ENCODE data around the gene TMEM26.

TMEM26 gene

DNA sequence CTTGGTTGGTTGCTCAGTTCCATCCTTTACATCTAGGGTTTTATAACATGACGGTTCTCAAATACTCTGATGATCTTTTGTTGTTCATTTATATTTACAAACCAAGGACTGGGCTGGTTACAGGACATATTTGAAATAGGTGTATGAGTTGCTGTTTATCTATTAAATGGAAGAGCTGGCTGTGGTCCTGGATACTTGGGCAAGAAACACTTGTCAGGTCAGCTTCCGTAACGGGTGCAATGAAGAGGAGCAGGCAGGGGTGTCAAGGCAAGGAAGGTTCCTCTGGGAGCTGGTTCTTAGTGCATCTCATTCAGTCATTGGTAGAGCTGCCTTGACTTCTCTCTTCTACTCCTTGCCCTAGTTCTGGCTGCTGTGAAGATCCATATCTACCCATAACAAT, 4.8 kb upstream of the TMEM26 start:
- DNase-seq (ENCODE audit: low read depth): no peak

DNA sequence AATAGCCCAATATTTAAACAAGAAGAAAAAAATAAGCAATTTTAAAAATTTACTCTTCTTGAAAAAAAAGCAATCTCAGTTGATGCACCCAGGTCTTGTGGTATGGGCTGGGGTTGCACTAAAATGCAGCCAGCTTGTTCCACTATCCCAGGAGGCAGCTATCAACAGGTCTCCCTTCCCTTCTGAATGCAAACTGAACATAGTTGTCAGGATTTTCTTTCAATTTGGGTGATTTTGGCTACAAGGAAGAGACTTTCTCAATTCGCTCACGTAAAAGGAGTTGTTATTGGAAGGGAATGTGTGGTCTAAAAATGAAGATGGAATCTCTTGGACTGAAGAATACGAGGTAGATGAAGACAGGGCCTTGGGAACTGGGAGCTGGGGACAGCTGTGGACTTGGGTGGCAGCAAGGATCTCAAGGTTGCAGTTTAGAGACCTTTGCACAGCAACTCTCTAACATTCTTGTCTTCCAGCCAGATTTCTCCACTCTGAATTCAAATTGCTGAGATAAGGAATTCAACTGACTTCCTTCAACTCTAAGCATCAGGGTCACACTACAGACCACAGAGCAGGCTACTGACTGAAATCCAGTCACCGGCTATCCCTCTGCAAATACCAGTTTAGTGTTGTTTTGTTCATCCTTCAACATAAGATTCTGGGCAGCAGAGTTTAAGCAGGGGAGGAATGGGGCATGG, 3.1 kb upstream of the TMEM26 start:
- no peak for DNase-seq (ENCODE audit: low read depth)

DNA sequence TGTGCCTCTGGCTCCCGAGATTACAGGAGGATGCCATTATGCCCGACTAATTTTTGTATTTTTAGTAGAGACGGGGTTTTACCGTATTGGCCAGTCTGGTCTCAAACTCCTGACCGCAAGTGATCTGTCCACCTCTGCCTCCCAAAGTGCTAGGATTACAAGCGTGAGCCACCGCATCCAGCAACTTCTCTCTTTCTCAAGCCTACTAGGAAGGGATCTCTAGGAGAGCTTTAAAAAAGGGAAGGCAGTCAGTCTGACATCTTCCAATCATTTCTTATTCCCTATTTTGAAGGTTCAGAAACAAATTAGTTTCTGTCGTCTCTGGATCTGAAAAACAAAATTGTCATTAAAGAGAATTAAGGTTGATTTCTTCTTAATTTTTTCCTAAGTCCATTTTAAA, 2.5 kb upstream of the TMEM26 start:
- no peak for DNase-seq (ENCODE audit: low read depth)

DNA sequence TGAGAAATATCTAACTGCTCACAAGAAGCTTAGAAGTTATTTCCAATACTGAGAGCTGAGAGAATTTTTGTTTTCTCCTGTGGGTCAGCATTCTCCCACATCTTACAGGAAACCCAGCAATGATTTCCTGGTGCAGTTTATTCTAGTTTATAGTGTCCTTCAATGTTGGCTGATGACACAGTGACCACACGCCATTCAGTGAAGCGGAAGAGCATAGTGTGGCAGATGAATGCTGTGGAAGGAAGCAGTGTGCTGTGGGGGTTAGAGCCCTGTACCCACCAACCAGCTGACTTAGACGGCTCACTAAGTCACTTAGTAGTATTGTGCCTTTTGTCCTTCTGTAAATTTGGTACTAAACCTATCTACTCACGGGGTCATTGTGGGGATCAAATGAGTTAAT, 1.4 kb upstream of the TMEM26 start:
- DNase-seq (ENCODE audit: low read depth): no peak

DNA sequence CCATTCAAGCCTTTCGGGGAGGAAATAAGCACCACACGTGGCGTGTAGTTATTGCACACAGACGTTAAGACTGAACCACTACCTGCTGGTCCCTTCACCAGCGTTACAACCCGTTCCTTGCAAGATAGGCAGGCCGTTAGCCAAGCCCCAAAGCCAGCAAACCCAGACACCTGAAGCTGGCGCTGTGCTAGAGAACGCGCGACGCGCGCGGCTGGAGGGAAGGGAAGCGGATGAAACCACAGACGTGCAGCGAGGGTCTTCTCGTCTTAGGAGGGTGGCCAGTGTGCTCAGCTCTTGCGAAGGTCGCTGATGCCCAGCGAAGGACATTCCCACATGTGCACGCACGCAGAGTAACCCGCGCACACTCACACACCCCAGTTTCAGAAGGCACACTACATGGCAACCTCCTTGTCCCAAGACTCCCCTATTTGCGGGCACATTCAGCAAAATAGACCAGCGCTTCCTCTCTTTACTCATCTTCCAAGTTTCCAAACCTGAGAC, 980 bp downstream of the TMEM26 start:
- no peak for DNase-seq (ENCODE audit: low read depth)

DNA sequence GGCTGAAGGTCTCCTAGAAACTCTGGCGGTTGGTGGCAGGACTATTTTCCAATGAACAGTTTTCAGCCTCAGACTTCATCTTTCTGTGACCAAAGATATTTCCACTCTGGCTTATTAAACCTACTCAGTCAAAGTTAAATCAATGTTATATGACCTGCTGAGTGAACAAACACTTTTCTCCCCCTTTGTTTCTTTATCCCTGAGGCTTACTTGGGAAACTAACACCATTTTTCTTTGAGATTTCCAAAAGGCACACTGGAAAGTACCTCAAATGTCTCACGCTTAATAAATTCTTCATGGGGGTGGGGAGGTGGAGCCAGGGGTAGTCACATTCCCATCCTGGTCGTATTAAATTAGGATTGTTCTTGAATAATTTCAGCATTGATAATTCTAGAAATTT, 1.8 kb downstream of the TMEM26 start:
- no peak for DNase-seq (ENCODE audit: low read depth)

DNA sequence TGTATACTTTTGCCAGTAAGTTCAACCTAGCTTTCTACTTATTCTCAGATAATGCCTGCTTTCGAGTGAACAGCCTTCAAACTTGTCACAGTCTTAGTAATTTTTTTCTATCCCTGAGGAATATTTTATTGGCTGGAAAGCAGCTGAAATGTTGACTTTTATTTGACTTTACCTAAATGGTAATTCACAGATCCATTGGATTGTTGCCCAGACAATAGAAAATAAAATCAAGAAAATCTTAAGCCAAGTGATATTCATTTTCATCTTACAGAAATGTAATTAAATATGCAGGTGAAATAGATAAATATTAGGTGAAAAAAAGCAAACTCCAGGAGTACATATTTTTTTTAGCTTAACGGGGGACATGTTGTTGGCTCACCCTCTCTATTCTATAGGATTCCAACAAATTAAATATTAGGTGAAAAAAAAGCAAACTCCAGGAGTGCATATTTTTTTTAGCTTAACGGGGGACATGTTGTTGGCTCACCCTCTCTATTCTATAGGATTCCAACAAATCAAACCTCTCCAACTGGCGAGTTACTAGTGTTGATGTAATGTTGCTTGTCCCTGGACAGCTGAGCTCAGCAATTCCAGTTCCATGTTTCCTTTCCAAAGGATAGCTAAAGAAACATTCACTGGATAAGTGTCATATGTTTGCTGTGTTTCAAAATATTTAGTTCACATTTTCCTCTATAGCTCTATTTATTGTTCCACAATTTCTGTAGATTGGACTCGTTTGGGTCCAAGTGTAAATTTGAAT, 4.2 kb downstream of the TMEM26 start:
- DNase-seq (ENCODE audit: low read depth): no peak

DNA sequence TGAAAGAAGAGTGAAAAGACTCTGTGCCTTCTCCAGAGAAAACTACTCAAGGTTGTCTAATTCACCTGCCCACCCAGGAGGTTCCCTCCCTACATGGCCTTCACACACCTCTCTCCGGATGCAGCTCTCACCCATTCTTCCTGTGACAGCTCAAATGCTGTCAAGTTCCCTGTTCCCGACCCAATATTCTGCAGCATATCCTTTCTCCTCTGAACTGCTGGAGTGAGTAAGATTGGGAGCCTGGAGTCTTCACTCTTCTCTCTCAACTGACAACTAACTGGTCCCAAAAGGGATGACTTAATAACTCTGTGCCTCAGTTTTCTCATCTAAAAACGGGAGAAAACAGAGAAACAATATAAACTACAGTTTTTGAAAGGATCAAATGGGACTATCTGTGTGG, 5.1 kb downstream of the TMEM26 start:
- DNase-seq (ENCODE audit: low read depth): no peak

DNA sequence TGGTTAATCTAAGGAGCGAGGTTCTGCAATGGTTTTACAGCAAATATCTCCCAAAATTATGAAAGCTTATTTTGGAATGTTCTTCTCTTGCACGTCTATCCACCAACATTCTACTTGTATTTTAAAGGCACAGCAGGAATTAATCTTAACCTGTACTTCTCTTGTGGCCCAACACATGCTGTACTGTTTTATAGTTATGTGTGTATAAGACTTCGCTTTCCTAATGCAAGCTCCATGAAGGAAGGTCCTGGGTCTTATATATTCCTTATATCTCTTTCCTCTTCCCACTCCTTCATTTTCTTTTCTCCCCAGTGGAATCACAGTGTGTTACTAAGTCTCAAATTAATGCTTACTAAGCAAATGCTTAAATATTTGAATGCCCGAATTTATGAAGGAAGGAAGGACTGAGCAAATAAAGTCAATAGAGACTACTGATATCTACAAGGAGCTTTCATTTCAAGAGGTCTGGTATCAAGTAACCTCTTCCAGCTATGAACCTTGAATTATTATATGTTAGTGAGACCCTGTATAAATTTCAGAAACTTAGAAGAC, 14.0 kb downstream of the TMEM26 start:
- no peak for DNase-seq (ENCODE audit: low read depth)

DNA sequence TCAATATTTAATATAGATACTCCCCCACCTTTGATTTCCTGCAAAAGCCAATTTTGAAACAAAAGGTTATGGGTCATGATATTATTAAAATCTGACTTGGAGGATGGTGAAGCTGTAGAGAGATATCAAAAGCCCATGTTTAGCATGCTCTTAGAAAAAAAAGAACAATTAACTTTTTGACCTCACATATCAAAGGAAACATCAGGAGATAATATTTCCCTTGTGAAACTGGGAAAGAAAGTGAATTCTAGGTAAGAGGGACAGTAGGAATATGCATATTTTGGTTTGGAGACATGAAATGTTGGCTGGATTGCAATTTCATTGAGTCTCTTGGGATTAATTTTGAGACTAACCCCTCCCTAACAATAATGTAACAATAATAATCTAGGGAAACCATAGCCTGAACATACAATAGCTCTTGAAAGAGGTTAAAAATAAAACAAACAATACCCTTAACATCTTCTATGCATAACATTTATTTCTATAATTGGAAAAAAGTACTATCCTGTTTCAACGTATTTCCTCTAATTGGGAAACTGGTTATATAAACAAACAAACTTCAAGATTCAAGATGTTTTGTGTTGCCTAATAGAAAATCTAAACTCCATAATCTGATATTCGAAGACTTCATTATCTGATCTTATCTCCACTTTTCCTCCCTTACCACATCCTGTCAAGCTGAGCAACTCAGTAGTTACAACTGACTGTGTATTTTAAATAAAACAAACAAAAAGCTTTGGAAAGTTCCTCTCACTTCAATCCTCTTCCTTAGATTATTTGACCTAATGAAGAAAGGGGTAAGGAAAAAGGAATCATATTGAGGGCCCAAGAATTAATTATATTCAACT, 14.8 kb downstream of the TMEM26 start:
- no peak for DNase-seq (ENCODE audit: low read depth)

DNA sequence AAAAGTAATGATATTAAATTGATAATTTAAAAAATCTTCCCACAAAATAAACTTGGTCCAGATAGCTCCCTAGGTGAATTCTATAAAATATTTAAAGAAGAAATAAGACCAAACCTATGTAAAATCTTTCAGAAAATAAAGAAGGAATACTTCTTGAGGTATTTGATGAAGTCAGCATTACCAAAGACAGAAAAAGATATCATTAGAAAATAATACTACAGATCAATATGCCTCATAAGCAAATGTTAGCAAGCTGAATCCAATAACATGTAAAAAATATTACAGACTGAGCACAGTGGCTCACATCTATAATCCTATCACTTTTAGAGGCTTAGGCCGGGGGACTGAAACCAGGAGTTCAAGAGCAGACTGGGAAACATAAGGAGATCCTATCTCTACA, 30.0 kb downstream of the TMEM26 start:
- DNase-seq (ENCODE audit: low read depth): no peak

DNA sequence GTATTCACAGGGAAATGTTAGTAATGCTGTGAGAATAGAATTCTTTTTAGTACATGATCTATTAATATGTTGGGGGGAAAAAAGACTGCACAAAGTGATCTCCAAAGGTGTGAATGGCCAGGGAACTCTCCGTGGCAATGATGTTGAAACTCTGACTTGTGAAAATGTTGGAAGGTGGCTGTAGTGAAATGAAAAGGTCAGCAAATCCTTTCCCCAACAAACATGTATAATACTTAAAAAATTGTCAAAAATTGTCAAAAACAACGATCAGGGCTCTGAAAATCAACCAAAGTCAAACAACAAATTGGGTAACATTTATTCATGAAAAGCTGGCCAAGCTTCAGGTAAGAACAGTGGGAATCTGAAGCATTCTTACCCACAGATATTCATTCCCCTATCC, 35.5 kb downstream of the TMEM26 start:
- DNase-seq (ENCODE audit: low read depth): no peak

DNA sequence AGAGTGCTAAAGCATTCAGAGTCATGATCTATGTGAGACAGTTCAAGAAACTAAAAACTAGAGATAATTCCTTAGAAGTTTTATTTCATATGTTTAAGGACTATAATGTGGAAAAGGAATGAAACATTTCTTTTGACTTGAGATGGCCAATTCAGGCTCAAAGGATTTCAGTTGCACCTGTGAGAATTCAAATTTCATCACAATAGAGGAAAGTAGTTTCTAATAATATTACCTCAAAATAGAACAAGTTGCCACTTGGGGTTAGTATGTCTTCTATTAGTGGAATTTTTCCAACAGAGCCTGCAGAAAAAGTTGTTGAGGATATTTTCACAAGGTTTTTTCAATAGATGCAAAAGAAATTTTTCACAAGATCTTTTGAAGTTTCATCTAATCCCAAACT, 37.4 kb downstream of the TMEM26 start:
- no peak for DNase-seq (ENCODE audit: low read depth)

DNA sequence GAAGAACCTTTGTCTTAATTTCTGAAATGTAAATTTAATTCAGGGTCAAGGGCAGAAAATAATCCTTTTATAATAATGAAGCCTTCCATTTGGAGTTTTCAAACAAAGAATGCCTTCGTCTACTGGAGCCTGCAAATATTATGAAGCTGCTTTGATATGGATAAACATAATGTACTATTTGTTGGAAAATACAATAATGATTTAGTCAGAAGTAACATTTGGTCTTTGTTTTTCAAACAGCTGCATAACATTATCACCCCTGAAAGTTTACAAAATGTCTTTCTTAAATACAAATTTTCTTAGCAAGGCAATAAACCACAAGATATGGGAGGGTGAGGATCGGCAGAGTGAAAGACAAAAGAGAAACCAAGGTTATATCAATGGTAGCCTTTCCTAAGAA, 41.5 kb downstream of the TMEM26 start:
- no peak for DNase-seq (ENCODE audit: low read depth)

DNA sequence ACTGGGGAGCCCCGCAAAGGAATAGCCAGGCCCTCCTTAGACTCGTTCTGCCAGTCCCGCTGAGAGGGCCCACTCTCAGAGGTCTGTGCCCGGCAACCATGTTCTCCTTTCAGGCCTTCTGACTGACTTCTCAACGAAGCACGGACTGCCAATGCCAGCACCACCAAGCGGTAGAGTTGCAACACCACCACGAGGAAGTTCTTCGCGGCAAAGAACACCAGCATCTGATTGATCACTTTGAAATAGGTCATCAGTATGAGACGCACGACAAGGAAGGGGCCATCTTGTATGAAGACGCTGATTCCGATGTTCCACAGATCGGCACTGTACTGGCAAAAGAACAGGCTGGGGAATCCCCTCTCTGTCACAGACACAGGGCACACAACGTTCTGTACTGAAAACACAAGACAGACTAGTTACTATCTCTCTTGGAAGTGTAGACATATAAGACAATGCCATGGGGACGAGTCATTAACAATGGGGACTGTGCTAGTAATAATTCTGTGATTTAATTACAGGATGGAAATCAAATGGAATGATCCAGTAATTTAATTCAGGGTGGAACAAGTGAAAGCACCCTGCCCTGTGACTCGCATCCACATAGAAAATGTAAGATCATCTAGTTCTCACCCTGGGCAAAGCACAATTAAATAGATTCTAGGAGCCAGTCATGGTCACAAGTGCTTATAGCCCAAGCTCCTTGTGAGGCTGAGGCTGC, 42.7 kb downstream of the TMEM26 start:
- no peak for DNase-seq (ENCODE audit: low read depth)

DNA sequence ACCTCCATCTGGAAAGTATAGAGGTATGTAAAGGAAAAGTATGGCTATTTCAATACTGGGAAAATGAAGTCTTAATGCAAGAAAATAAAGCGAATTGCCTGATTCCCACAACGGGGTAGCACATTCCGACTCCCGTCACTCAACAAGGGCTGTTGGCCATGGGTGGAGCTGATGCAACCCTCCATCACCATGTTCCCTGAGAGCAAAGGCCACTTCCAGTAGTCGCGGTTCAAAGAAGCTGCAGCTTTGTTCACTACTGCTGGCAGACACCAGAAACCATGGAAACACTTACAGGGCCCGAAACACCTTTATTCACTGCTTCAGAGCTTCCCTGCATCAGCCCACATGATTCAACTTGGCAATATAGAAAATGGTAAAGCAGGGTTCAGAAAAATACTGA, 44.0 kb downstream of the TMEM26 start:
- no peak for DNase-seq (ENCODE audit: low read depth)

DNA sequence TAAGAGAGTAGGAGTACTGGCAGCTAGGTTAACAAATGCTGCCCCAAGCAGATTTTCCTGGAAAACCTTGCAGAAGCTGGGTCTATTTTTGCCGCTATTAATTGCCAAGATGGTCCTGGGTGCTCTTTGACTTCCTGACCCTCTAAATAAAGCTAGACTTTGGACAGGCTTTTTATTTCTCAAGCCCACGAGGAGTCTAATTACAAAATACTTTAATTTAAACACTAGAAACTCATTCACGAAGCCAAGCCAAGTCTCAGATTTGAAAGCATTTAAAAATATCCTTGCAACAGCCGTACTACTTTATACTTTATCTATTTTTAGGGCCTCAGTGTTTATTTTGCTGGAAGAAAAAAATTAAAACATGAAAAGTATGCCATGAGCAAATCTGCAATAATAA, 45.1 kb downstream of the TMEM26 start:
- DNase-seq (ENCODE audit: low read depth): no peak

DNA sequence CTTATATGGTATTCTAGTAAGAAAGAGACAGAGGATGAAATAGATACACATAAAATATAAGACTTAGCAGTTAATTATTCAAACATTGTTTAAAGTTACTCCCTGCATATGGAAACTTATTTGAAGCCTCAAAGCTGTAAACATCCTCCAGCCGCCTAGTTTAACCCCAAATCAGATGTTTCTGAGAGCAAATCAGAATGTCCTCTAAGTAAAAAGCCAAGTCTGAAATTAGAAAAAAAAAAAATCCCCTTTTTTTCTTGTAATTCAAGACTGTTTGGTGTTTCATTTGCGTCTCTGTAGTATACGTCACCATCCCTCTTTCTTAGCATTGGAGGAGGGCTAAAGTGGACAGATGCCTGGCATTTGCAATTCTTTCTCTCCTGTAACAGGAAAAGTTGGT, 46.4 kb downstream of the TMEM26 start:
- DNase-seq (ENCODE audit: low read depth): no peak

DNA sequence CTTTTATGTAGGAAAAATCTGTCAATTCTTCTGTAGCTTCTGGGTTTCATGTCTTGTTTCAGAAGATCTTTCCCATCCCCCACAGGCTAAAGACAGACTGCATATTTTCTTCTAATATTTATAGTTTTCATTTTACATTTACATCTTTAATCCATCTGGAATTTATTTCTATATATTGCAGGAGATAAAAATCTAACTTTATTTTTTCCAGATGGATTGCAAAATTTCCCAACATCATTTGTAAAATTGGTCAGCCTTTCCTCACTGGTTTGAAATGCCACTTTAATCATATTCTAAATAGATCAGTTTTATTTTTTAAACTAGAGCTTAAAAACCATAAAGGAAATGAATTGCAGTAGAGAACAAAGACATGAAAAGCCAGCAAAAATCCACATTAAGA, 46.9 kb downstream of the TMEM26 start:
- no peak for DNase-seq (ENCODE audit: low read depth)

DNA sequence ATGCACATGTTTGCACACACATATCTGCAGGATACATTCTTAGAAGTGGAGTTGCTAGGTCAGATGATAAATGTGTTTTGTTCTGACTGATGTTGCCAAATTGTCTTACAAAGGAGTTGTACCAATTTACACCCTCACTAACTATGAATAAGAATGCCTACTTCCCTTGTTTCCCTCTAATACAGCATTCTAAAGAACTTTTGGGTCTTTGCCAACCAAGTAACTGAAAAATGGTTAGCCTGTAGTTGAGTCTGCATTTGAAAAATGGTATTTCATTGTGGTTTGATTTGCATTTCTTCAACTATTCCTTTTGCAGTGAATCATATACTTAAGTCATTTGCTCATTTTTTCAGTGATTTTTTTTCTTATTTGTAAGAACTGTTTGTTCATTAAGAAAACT, 48.4 kb downstream of the TMEM26 start:
- DNase-seq (ENCODE audit: low read depth): peak; percentile 54

DNA sequence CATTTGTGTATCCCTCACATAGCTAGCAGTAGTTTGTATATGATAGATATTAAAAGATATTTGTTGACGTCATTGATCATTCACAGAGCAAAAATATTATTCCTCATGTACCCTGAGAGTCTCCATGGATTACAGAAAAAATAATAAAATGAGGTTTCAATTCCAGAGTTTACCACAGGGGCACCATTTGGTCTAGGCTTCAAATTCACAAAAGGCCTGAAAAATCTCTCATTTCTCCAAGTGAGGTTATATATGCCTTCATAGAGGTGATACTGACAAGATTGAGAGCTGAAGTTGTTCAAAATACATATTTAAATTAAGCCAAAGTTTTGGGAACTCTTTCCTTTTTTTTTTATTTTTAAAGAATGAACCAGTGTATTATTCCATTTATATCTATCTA, 52.7 kb downstream of the TMEM26 start:
- DNase-seq (ENCODE audit: low read depth): no peak

DNA sequence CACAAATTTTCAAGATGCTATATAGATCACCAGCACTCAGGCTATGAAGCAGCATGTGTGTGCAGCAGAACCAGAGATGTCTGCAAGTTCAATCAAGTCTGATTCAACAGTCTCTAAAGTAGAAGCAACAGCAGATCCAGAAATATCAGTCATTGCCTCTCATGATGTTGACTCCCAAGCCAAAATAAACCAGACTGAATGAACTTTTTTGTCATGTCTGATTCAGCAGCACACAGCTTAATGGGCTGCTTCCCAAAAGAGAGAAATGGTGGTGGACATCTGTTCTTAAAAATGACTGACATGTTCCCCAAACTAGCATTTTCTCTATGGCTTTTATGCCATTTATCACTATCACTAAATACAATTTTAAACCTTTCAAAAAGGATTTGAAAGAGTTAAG, 53.8 kb downstream of the TMEM26 start:
- DNase-seq (ENCODE audit: low read depth): peak; percentile 93
